Tibial nerve (tissue), 4 donors: ENCODE results near the gene LRRN4CL. TPM values are rescaled to one million over a fixed set of nuclear protein-coding genes. Genes with fewer than 3 reads are reported as not detected.
"Not testable (repeated sequence)": the region's sequence is repeated elsewhere in the genome, so short reads cannot be mapped to it uniquely, and the experiment has no call there.

Experiments
- DNase-seq, 2 donors: peaks; one replicate each; pipeline ENCODE4 v3.0.0-alpha.2; 2019; ENCODE audit warnings: low spot score in 2 of 2
- H3K27ac ChIP-seq, 4 donors: fragments of 200-600 bp; sonication (generic) in 3 of 4; one replicate each; pipeline ENCODE4 v1.5.1; 2017 to 2019; ENCODE audit warnings: mild to moderate bottlenecking in 1 of 4
- H3K27me3 ChIP-seq, 2 donors: fragments of 200-600 bp; sonication (generic) in 1 of 2; one replicate each; pipeline versions ENCODE4 v1.5.1 to v1.6.0; 2017 to 2019
- H3K36me3 ChIP-seq, 3 donors: fragments of 200-600 bp; sonication (generic); one replicate each; pipeline ENCODE4 v1.5.1; 2018 to 2019
- H3K4me1 ChIP-seq, 4 donors: fragments of 200-600 bp; sonication (generic) in 3 of 4; one replicate each; pipeline ENCODE4 v1.5.1; 2017 to 2019
- H3K4me3 ChIP-seq, 4 donors: fragments of 200-600 bp; sonication (generic) in 3 of 4; one replicate each; pipeline ENCODE4 v1.5.1; 2017 to 2019; ENCODE audit warnings: mild to moderate bottlenecking in 1 of 4, moderate library complexity in 1 of 4
- H3K9me3 ChIP-seq, 4 donors: fragments of 200-600 bp; sonication (generic) in 3 of 4; one replicate each; pipeline ENCODE4 v1.5.1; 2017 to 2019
- EP300 ChIP-seq, 2 donors: sonication (generic); formaldehyde crosslinking; IDR thresholded peaks; one replicate each; pipeline ENCODE4 v1.6.1; 2017; ENCODE audit warnings: antibody characterized with exemption in 2 of 2, mild to moderate bottlenecking in 1 of 2
- POLR2A ChIP-seq, 2 donors: fragments of 450-650 bp; IDR thresholded peaks; one replicate each; pipeline ENCODE4 v1.6.1; 2017; ENCODE audit warnings: antibody characterized with exemption in 2 of 2, mild to moderate bottlenecking in 2 of 2, moderate library complexity in 2 of 2
- WGBS, 2 donors: methylation state at CpG; one replicate each; pipeline ENCODE4 v1.1.5; 2018; 5-methylcytosine and 5-hydroxymethylcytosine counted together
- total RNA-seq, 4 donors: library from RNA; depleted of rRNA; stranded (reverse); fragments of >200 nt; gene quantifications; one replicate each; pipeline ENCODE4 v1.1.0, GENCODE V29; 2016
- TF ChIP-seq, protein P1 (sequence below), 5 experiments: fragments of 200-600 bp in 3 of 5; fragments of 450-650 bp in 2 of 5; sonication (generic) in 3 of 5; IDR thresholded peaks; one replicate each; pipeline ENCODE4 v1.5.1; 2016 to 2019; ENCODE audit warnings: antibody characterized with exemption in 5 of 5, mild to moderate bottlenecking in 3 of 5, moderate library complexity in 2 of 5

Gene LRRN4CL
- total RNA-seq, 4 donors from 2014 or later = 44.6 to 64.8 (median 48.4) TPM

DNA sequence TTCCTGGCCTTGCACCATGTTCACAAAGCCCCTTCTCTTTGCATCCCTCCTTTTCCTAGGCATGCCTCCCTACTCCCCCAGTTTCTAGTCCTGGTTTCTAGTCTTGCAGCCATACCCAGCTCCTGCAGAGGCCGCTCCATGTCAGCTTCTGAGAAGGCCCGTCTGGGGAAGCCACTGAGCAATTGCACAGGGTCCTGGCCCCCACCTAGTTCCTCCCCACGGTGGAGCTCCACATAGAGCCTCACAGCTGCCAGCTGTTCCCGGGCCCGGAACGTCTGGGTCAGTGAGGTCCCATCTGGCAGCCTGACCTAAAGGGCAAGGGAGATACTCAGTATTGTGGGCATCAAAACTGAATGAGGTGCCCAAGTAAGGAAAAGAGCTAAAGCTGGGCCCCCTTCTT, 12.6 kb downstream of the LRRN4CL start:
- DNase-seq = no peak
- peaks cover 0 to 48% (median 0%) of the 10 kb centered on the region in 3 donors for H3K36me3 ChIP-seq
- H3K27me3 ChIP-seq = no peaks in the 10 kb centered on the region
- TF ChIP-seq, protein P1, sequence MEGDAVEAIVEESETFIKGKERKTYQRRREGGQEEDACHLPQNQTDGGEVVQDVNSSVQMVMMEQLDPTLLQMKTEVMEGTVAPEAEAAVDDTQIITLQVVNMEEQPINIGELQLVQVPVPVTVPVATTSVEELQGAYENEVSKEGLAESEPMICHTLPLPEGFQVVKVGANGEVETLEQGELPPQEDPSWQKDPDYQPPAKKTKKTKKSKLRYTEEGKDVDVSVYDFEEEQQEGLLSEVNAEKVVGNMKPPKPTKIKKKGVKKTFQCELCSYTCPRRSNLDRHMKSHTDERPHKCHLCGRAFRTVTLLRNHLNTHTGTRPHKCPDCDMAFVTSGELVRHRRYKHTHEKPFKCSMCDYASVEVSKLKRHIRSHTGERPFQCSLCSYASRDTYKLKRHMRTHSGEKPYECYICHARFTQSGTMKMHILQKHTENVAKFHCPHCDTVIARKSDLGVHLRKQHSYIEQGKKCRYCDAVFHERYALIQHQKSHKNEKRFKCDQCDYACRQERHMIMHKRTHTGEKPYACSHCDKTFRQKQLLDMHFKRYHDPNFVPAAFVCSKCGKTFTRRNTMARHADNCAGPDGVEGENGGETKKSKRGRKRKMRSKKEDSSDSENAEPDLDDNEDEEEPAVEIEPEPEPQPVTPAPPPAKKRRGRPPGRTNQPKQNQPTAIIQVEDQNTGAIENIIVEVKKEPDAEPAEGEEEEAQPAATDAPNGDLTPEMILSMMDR (IDR thresholded peaks at IDR 0.05) = no peak
- TF ChIP-seq POLR2A (IDR thresholded peaks at IDR 0.05) (no peak), EP300 (IDR thresholded peaks at IDR 0.05) (no peak)
- no peak overlapping the region for H3K4me3 ChIP-seq
- WGBS, 2 donors = 28 to 49% methylated on average over 6 of the region's 6 CpGs
- H3K4me1 ChIP-seq = peaks cover 0 to 72% (median 27%) of the 10 kb centered on the region in 4 donors
- no peaks in the 10 kb centered on the region for H3K9me3 ChIP-seq
- H3K27ac ChIP-seq = no peak overlapping the region

DNA sequence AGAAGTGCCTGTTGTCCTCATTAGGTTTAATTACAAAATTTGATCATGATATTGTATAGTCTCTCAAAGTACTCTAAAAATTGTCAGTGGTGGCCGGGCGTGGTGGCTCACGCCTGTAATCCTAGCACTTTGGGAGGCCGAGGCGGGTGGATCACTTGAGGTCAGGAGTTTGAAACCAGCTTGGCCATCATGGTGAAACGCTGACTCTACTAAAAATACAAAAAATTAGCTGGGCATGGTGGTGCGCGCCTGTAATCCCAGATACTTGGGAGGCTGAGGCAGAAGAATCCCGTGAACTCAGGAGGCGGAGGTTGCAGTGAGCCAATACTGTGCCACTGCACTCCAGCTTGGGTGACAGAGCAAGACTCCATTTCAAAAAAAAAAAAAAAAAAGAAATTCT, 13.9 kb downstream of the LRRN4CL start:
- not testable (repeated sequence) for DNase-seq, H3K9me3 ChIP-seq, H3K4me3 ChIP-seq, H3K27me3 ChIP-seq, H3K27ac ChIP-seq
- 92 to 93% methylated on average over 10 of the region's 10 CpGs for WGBS, 2 donors
- Histone ChIP-seq H3K4me1 (peaks cover 0 to 65% (median 31%) of the 10 kb centered on the region in 4 donors), H3K36me3 (peaks cover 0 to 48% (median 0%) of the 10 kb centered on the region in 3 donors)

DNA sequence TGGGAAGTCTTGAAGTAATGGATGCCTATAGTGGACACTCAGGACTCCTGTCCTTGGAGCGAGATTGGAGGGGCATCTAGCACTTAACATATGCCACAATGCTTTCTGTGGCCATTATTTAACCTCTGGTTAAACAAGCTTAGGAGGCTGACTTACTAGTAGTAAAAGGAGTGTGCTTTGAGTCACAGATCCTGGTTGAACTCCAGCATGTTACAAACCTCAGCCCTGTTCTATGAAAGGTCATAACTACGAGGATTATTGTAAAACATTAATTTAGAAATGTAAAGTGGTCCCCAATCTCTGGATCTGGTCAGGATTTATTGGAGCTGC, 16.2 kb downstream of the LRRN4CL start:
- TF ChIP-seq EP300 (IDR thresholded peaks at IDR 0.05) = no peak
- no peak for TF ChIP-seq POLR2A (IDR thresholded peaks at IDR 0.05)
- TF ChIP-seq, protein P1 (IDR thresholded peaks at IDR 0.05) = no peak
- Histone ChIP-seq H3K4me1 (peaks cover 0 to 67% (median 27%) of the 10 kb centered on the region in 4 donors), H3K27me3 (no peaks in the 10 kb centered on the region), H3K36me3 (peaks cover 0 to 48% (median 0%) of the 10 kb centered on the region in 3 donors), H3K4me3 (peak overlapping the region in 1 of 4 donors; percentile 28), H3K27ac (peak overlapping the region in 2 of 4 donors; percentile 90 to 93), H3K9me3 (no peaks in the 10 kb centered on the region)
- WGBS, 2 donors = 76% methylated on average over 2 of the region's 2 CpGs
- no peak for DNase-seq

DNA sequence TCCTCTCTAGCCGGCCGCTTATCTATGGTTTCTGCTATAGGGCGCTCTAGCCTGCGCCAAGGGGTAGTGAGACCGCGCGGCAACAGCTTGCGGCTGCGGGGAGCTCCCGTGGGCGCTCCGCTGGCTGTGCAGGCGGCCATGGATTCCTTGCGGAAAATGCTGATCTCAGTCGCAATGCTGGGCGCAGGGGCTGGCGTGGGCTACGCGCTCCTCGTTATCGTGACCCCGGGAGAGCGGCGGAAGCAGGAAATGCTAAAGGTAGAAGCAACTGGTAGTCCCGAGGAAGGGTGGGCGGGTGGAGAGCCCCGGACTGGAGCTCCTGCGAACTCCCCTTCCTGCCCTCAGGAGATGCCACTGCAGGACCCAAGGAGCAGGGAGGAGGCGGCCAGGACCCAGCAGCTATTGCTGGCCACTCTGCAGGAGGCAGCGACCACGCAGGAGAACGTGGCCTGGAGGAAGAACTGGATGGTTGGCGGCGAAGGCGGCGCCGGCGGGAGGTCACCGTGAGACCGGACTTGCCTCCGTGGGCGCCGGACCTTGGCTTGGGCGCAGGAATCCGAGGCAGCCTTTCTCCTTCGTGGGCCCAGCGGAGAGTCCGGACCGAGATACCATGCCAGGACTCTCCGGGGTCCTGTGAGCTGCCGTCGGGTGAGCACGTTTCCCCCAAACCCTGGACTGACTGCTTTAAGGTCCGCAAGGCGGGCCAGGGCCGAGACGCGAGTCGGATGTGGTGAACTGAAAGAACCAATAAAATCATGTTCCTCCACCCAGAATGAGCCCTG, 17.5 kb downstream of the LRRN4CL start, which contains the start of the genes LBHD1 and UQCC3:
LBHD1 (minus strand) TSS at position 660 of the 782 bp plus-strand sequence. CDS start 2,236 bp downstream, outside the sequence.
UQCC3 (plus strand) TSS at position 66 of the 782 bp plus-strand sequence; CDS start at position 139, 73 bp downstream.
- peak in 1 of 2 donors; percentile 84 for TF ChIP-seq EP300 (IDR thresholded peaks at IDR 0.05)
- TF ChIP-seq, protein P1 (IDR thresholded peaks at IDR 0.05) = peak in 1 of 5 experiments; percentile 10
- TF ChIP-seq POLR2A (IDR thresholded peaks at IDR 0.05) = peak; percentile 2 to 35
- Histone ChIP-seq H3K36me3 (peaks cover 0 to 45% (median 0%) of the 10 kb centered on the region in 3 donors), H3K9me3 (no peaks in the 10 kb centered on the region), H3K4me1 (peaks cover 0 to 67% (median 30%) of the 10 kb centered on the region in 4 donors), H3K4me3 (peak within 1 kb of the TSS; percentile 46 to 87 (median 70)), H3K27me3 (no peaks in the 10 kb centered on the region), H3K27ac (peak within 1 kb of the TSS; percentile 72 to 93 (median 86))
- DNase-seq = peak; percentile 57 to 71
- WGBS, 2 donors = 0 to 1% methylated on average over 43 to 57 of the region's 59 CpGs

DNA sequence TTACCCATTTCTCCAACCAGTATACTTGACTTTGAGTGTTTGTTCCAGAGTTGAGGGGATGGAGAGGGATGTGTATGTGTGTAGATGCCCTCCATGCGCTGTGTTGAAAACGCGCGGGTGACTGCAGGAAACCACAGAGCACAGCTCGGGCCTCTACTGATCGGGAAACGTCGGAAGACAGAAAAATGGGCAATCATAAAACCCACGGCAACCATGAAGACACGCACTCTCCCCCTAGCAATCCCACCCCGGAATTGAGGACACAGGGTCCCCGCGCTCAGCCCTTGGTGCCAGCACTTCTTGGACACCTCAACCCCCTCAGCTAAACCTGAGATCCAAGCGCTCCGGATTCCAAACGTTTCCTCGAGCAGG, 18.1 kb downstream of the LRRN4CL start:
- Histone ChIP-seq H3K4me3 (peak overlapping the region; percentile 46 to 87 (median 70)), H3K27ac (peak overlapping the region; percentile 72 to 93 (median 86)), H3K9me3 (no peaks in the 10 kb centered on the region), H3K4me1 (peaks cover 0 to 67% (median 36%) of the 10 kb centered on the region in 4 donors), H3K27me3 (no peaks in the 10 kb centered on the region), H3K36me3 (peaks cover 0 to 45% (median 0%) of the 10 kb centered on the region in 3 donors)
- TF ChIP-seq, protein P1 (IDR thresholded peaks at IDR 0.05) = no peak
- TF ChIP-seq EP300 (IDR thresholded peaks at IDR 0.05) (no peak), POLR2A (IDR thresholded peaks at IDR 0.05) (no peak)
- no peak for DNase-seq
- 0 to 1% methylated on average over 17 of the region's 17 CpGs for WGBS, 2 donors
